NCI-H146 treated with DMSO at 0.1 percent for 48 hours (cell line): ENCODE results near the gene GCK.

Experiments used
- DNase-seq: peaks from one replicate; lab custom pipeline; 2025; ENCODE audit not compliant: unreplicated experiment; lab: John Stamatoyannopoulos, UW

GCK gene

DNA sequence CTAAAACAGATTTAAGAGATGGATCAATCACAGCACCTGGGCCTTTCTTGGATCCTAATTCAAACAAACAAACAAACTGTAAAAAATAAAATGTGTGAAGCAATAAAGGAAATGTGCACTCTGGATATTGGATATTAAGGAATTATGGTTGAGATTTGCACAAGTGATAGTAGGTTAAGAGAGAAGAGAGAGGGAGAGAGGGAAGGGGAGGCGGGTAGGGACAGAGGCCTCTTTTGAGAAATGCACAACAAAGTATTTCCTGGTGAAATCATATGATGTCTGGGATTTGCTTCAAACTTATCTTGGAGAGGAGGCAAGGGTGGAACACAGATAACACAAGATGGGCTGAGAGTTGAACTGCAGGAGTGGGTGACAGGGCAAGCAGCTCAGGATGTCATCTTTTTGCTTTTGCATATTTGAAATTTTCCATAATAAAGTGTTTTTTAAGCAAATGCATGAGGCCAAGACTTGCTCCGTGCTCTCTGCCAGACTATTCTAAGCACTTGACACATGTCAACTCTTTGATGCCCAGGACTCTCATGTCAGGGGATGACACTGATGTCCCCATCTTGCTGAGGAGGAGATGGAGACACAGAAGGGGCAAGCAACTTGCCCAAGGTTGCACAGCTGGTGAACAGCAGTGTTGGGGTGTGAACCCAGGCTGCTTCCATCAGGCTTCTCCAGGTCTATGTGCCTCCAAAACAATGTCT is 94.2 kb downstream of the GCK start:
- DNase-seq, result no peak

DNA sequence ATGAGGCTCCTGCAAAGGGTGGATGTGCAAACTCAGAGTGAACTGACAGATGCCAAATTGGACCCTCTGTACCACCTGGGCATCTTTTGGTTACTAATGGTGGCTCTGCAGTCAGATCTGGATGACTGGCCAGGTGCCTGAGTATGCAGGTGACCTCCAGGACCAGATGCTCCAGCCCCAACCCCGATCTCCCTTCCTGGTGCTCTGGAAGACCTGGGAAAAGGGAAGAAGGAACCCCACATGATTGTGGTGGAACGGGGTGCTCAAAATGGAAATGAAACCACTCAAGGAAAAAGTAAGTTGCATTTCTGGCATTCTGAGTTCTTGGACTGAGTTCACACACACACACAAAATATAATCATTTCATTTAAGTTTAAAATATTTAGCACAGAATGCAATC is 94.9 kb downstream of the GCK start:
- DNase-seq, result no peak
